Body of pancreas (tissue), 4 donors: ENCODE data around the gene GPR137.

ENCODE experiments used
- CTCF ChIP-seq, 7 experiments: fragments of 450-650 bp in 4 of 7; fragments of 200-600 bp in 3 of 7; sonication (generic) in 3 of 7; IDR thresholded peaks; one replicate each; pipeline ENCODE4 v1.5.1; 2016 to 2019; ENCODE audit warnings: antibody characterized with exemption in 7 of 7
- POLR2A ChIP-seq, 3 donors: fragments of 450-650 bp; IDR thresholded peaks; one replicate each; pipeline ENCODE4 v1.6.1; 2016; ENCODE audit warnings: antibody characterized with exemption in 3 of 3, mild to moderate bottlenecking in 2 of 3

- TF ChIP-seq CTCF (IDR thresholded peaks at IDR 0.05): peak in 4 of 7 experiments; percentile 29 to 54 (median 44)
- peak in 2 of 3 donors; percentile 58 to 61 for TF ChIP-seq POLR2A (IDR thresholded peaks at IDR 0.05)
These were observed 48.1 kb upstream of the GPR137 start for GRCh38 chr11:64237484-64237951.
